Measurements from ENCODE around the gene KRTAP1-1. TPM values are rescaled to one million over a fixed set of nuclear protein-coding genes. Genes with fewer than 3 reads are reported as not detected.

Gene KRTAP1-1
- total RNA-seq, 1 donor, result not detected

- DNase-seq (ENCODE audit: low read depth), result no peak
- H3K4me3 ChIP-seq (ENCODE audit: low read depth, low read length), result no peak overlapping the region
- TF ChIP-seq CTCF (IDR thresholded peaks at IDR 0.05; ENCODE audit: insufficient read depth, low read length), result no peak
Observed at GRCh38 chr17:40997361-40997760, 43.9 kb downstream of the KRTAP1-1 start.

- H3K4me3 ChIP-seq (ENCODE audit: low read depth, low read length), result no peak overlapping the region
- DNase-seq (ENCODE audit: low read depth), result no peak
- no peak for TF ChIP-seq CTCF (IDR thresholded peaks at IDR 0.05; ENCODE audit: insufficient read depth, low read length)
Observed at GRCh38 chr17:40996829-40997228, 44.4 kb downstream of the KRTAP1-1 start.

DNA sequence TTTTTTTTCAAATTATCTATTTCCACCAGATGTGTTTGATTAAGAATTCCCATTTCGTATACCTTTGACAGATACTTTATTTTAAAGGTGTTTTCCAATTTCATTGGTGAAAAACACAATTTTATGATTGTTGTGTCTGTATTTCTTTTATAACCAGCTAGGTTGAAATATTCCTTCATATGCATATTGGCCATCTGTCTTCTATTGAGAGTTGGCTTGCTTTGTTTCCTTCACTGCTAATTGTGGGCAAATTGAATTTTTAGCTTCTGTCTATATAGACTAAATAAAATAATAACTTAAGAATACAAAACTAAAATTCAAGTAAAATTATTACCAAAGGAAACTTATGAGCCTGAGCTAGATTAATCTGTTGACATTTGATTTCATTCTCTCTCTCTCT is 46.1 kb downstream of the KRTAP1-1 start:
- TF ChIP-seq CTCF (IDR thresholded peaks at IDR 0.05; ENCODE audit: insufficient read depth, low read length), result no peak
- no peak overlapping the region for H3K4me3 ChIP-seq (ENCODE audit: low read depth, low read length)
- no peak for DNase-seq (ENCODE audit: low read depth)

DNA sequence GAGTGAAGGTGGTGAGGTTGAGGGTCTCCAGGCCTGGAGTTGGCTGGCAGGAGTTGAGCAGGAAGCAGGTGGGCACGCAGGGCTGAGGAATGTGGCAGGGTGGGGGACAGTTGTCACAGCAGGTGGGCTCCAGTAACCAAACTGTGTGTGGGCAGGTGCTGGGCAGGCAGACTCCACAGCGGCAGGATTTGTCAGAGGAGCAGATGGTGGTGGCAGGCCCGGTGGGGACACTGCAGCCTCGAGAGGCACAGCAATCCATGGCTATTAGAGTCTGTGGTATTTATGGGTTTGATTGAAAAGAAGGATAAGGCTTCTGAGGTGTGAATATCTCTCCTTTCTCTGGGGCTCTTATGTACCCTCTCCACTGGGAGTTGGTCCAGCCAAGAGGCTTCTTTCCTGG is 47.4 kb downstream of the KRTAP1-1 start, which contains the start of gene KRTAP3-3:
KRTAP3-3 (minus strand) TSS at position 326 of the 400 bp plus-strand sequence; CDS start at position 259, 67 bp downstream.
- no peak within 1 kb of the TSS for H3K4me3 ChIP-seq (ENCODE audit: low read depth, low read length)
- DNase-seq (ENCODE audit: low read depth), result no peak
- TF ChIP-seq CTCF (IDR thresholded peaks at IDR 0.05; ENCODE audit: insufficient read depth, low read length), result no peak

- no peak overlapping the region for H3K4me3 ChIP-seq (ENCODE audit: low read depth, low read length)
Observed at GRCh38 chr17:40993084-40993483, 48.2 kb downstream of the KRTAP1-1 start.

DNA sequence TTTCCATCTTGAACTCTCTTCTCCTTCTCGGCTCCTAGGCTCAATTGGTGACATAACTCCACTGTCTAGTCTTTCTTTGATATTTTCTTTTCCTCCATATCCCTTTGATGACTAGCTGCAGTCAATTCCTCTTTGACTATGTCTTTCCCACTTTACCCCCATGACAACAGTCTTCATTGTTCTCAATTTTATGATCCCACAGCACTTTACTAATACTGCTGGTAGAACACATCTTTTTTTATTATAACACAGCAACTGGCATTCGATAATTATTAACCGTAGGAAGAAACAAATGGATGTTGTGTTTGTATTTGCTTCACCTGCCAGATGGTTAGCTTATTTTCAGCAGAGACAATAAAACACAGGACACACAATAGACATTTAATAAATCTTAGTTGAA is 48.6 kb downstream of the KRTAP1-1 start:
- no peak for DNase-seq (ENCODE audit: low read depth)
- no peak for TF ChIP-seq CTCF (IDR thresholded peaks at IDR 0.05; ENCODE audit: insufficient read depth, low read length)
- no peak overlapping the region for H3K4me3 ChIP-seq (ENCODE audit: low read depth, low read length)

More at GRCh38 chr17:40993084-40993483, 48.2 kb downstream of the KRTAP1-1 start:
- TF ChIP-seq CTCF (IDR thresholded peaks at IDR 0.05; ENCODE audit: insufficient read depth, low read length), result no peak
- no peak for DNase-seq (ENCODE audit: low read depth)

Small RNA genes lying within 50 kb of the gene (small RNA-seq; reads per million reads assigned to genes)
- not detected for gene KRTAP3-4P

Other genes starting within 250 kb of the KRTAP1-1 start
- gene KRT28, start 241.5 kb downstream of the KRTAP1-1 start, total RNA-seq (ENCODE audit: low replicate concordance), result not detected in 2 replicates
- 12.2 TPM in 1 of 2 replicates, not detected in the other for gene KRT10, start 218.8 kb downstream of the KRTAP1-1 start, total RNA-seq (ENCODE audit: low replicate concordance)
- gene KRT12, start 174.2 kb downstream of the KRTAP1-1 start, total RNA-seq (ENCODE audit: low replicate concordance), result not detected in 2 replicates
- not detected in 2 replicates for gene KRT20, start 156.2 kb downstream of the KRTAP1-1 start, total RNA-seq (ENCODE audit: low replicate concordance)
- not detected in 2 replicates for gene KRT23, start 103.8 kb downstream of the KRTAP1-1 start, total RNA-seq (ENCODE audit: low replicate concordance)
- gene KRT39, start 74.5 kb downstream of the KRTAP1-1 start, total RNA-seq (ENCODE audit: low replicate concordance), result not detected in 2 replicates
- not detected in 2 replicates for gene KRT40, start 57.1 kb downstream of the KRTAP1-1 start, total RNA-seq (ENCODE audit: low replicate concordance)
- gene KRTAP3-3, start 47.3 kb downstream of the KRTAP1-1 start, total RNA-seq (ENCODE audit: low replicate concordance), result not detected in 2 replicates
- gene KRTAP3-2, start 41.5 kb downstream of the KRTAP1-1 start, total RNA-seq (ENCODE audit: low replicate concordance), result not detected in 2 replicates
- not detected in 2 replicates for gene KRTAP3-1, start 32.3 kb downstream of the KRTAP1-1 start, total RNA-seq (ENCODE audit: low replicate concordance)
- gene KRTAP1-5, start 14.2 kb downstream of the KRTAP1-1 start, total RNA-seq (ENCODE audit: low replicate concordance), result 1.4 TPM in 1 of 2 replicates, not detected in the other
- not detected in 2 replicates for gene KRTAP1-4, start 11.3 kb downstream of the KRTAP1-1 start, total RNA-seq (ENCODE audit: low replicate concordance)
- gene KRTAP1-3, start 6.6 kb downstream of the KRTAP1-1 start, total RNA-seq (ENCODE audit: low replicate concordance), result not detected in 2 replicates
- not detected in 2 replicates for gene KRTAP2-1, start 5.9 kb upstream of the KRTAP1-1 start, total RNA-seq (ENCODE audit: low replicate concordance)
- gene KRTAP2-2, start 13.8 kb upstream of the KRTAP1-1 start, total RNA-seq (ENCODE audit: low replicate concordance), result not detected in 2 replicates
- not detected in 2 replicates for gene KRTAP2-3, start 18.7 kb upstream of the KRTAP1-1 start, total RNA-seq (ENCODE audit: low replicate concordance)
- gene KRTAP2-4, start 24.4 kb upstream of the KRTAP1-1 start, total RNA-seq (ENCODE audit: low replicate concordance), result not detected in 2 replicates
- not detected in 2 replicates for gene KRTAP4-7, start 42.7 kb upstream of the KRTAP1-1 start, total RNA-seq (ENCODE audit: low replicate concordance)
- not detected in 2 replicates for gene KRTAP4-8, start 56.7 kb upstream of the KRTAP1-1 start, total RNA-seq (ENCODE audit: low replicate concordance)
- gene KRTAP4-16, start 60.8 kb upstream of the KRTAP1-1 start, total RNA-seq (ENCODE audit: low replicate concordance), result not detected in 2 replicates
- not detected in 2 replicates for gene KRTAP4-9, start 63.9 kb upstream of the KRTAP1-1 start, total RNA-seq (ENCODE audit: low replicate concordance)
- gene KRTAP4-11, start 76.9 kb upstream of the KRTAP1-1 start, total RNA-seq (ENCODE audit: low replicate concordance), result not detected in 2 replicates
- gene KRTAP4-12, start 82.7 kb upstream of the KRTAP1-1 start, total RNA-seq (ENCODE audit: low replicate concordance), result not detected in 2 replicates
- gene KRTAP4-6, start 99.1 kb upstream of the KRTAP1-1 start, total RNA-seq (ENCODE audit: low replicate concordance), result not detected in 2 replicates
- gene KRTAP4-5, start 108.4 kb upstream of the KRTAP1-1 start, total RNA-seq (ENCODE audit: low replicate concordance), result not detected in 2 replicates
- not detected in 2 replicates for gene KRTAP4-4, start 119.3 kb upstream of the KRTAP1-1 start, total RNA-seq (ENCODE audit: low replicate concordance)
- not detected in 2 replicates for gene KRTAP4-3, start 126.8 kb upstream of the KRTAP1-1 start, total RNA-seq (ENCODE audit: low replicate concordance)
- gene KRTAP4-2, start 136.8 kb upstream of the KRTAP1-1 start, total RNA-seq (ENCODE audit: low replicate concordance), result not detected in 2 replicates
- gene KRTAP4-1, start 143.5 kb upstream of the KRTAP1-1 start, total RNA-seq (ENCODE audit: low replicate concordance), result not detected in 2 replicates
- gene KRTAP9-1, start 148.4 kb upstream of the KRTAP1-1 start, total RNA-seq (ENCODE audit: low replicate concordance), result not detected in 2 replicates
- gene KRTAP9-2, start 185.2 kb upstream of the KRTAP1-1 start, total RNA-seq (ENCODE audit: low replicate concordance), result not detected in 2 replicates
- not detected in 2 replicates for gene KRTAP9-3, start 191.0 kb upstream of the KRTAP1-1 start, total RNA-seq (ENCODE audit: low replicate concordance)
- not detected in 2 replicates for gene KRTAP9-8, start 196.5 kb upstream of the KRTAP1-1 start, total RNA-seq (ENCODE audit: low replicate concordance)
- gene KRTAP9-4, start 208.2 kb upstream of the KRTAP1-1 start, total RNA-seq (ENCODE audit: low replicate concordance), result not detected in 2 replicates
- not detected in 2 replicates for gene KRTAP9-9, start 213.9 kb upstream of the KRTAP1-1 start, total RNA-seq (ENCODE audit: low replicate concordance)
- not detected in 2 replicates for gene KRTAP9-6, start 223.9 kb upstream of the KRTAP1-1 start, total RNA-seq (ENCODE audit: low replicate concordance)
- not detected in 2 replicates for gene KRTAP9-7, start 234.2 kb upstream of the KRTAP1-1 start, total RNA-seq (ENCODE audit: low replicate concordance)

Data from fibroblast of the aortic adventitia (primary cell).